GM10248 (cell line): ENCODE data around the gene LAMP2.

ENCODE experiments used
- CTCF ChIA-PET: fragments of 300-600 bp; sonication (Branson Sonifier 250); formaldehyde crosslinking; extraction: SDS; loops from one replicate; lab custom pipeline; 2021; ENCODE audit warnings: antibody characterized with exemption; lab: Yijun Ruan, JAX
- POLR2A ChIA-PET: fragments of 350-650 bp; sonication (Branson Sonifier 250); formaldehyde crosslinking; extraction: SDS; loops from one replicate; lab custom pipeline; 2020; ENCODE audit warnings: antibody characterized with exemption; lab: Yijun Ruan, JAX
- DNase-seq: peaks from one replicate; pipeline ENCODE4 v3.0.0; 2012; ENCODE audit errors: extremely low spot score
- CTCF ChIP-seq: IDR thresholded peaks from 2 replicates; pipeline ENCODE4 v1.5.1; 2012; ENCODE audit warnings: mild to moderate bottlenecking, low read depth; ENCODE audit errors: extremely low read depth, missing control alignments, control extremely low read depth

The LAMP2 gene

GRCh38 chrX:120379937-120380681, 89.0 kb downstream of the LAMP2 start:
- POLR2A ChIA-PET = no interaction called here
- DNase-seq = no peak
- CTCF ChIA-PET = interaction anchor here (1.1 kb wide), 1 partner anchor 10 kb away, joined by 4 read pairs; no protein-coding TSS in a partner anchor
- TF ChIP-seq CTCF = no peak

- TF ChIP-seq CTCF = no peak
- POLR2A ChIA-PET = no interaction called here
- CTCF ChIA-PET = no interaction called here
- no peak for DNase-seq
Observed at GRCh38 chrX:120378570-120378969, 90.5 kb downstream of the LAMP2 start.
